Endothelial cell of umbilical vein (primary cell): ENCODE data around the gene KIF4A. TPM values are rescaled to one million over a fixed set of nuclear protein-coding genes. Genes with fewer than 3 reads are reported as not detected.

Experiments
- BruUV-seq: library from RNA; stranded (reverse); fragments of 400-500 nt; replicated peaks from 2 replicates; lab custom pipeline; 2021; lab: Mats Ljungman, UMichigan
- CTCF ChIA-PET: fragments of 300-600, 350-600 bp; sonication (Branson Sonifier 250); formaldehyde crosslinking; loops from one replicate; lab custom pipeline; 2021; ENCODE audit warnings: antibody characterized with exemption, inconsistent platforms; lab: Charles Lee
- POLR2A ChIA-PET: fragments of 300-600, 350-600 bp; sonication (Branson Sonifier 250); formaldehyde crosslinking; loops from one replicate; lab custom pipeline; 2021; ENCODE audit warnings: antibody characterized with exemption, inconsistent platforms; lab: Charles Lee
- DNase-seq: peaks from one replicate; pipeline ENCODE4 v3.0.0-alpha.2; 2011; ENCODE audit warnings: low read depth, low spot score
- FAIRE-seq: peaks from 2 replicates; lab custom pipeline; 2011; peaks lifted over from hg19 to GRCh38; lab: Jason Lieb, UNC
- H2AFZ ChIP-seq: 2 replicates; pipeline ENCODE4 v1.6.0; 2012; ENCODE audit warnings: low read depth, low read length, control low read depth, inconsistent platforms
- H3K27ac ChIP-seq: 2 replicates; pipeline ENCODE4 v1.5.1; 2011; ENCODE audit warnings: low read depth, mild to moderate bottlenecking, control low read depth, low read length, moderate library complexity; ENCODE audit not compliant: insufficient read depth
- H3K27me3 ChIP-seq, 2 experiments: 2 replicates each; pipeline versions ENCODE4 v1.6.0 to v1.6.1; 2011; ENCODE audit warnings: low read length in 2 of 2, mixed read lengths in 1 of 2; ENCODE audit not compliant: control insufficient read depth in 2 of 2, insufficient read depth in 2 of 2
- H3K36me3 ChIP-seq, 2 experiments: 2 replicates in 1 of 2; 3 replicates in 1 of 2; pipeline ENCODE4 v1.5.1; 2011; ENCODE audit warnings: low read length in 2 of 2, mild to moderate bottlenecking in 1 of 2, moderate library complexity in 1 of 2; ENCODE audit not compliant: control insufficient read depth in 2 of 2, insufficient read depth in 2 of 2; ENCODE audit errors: extremely low read depth in 1 of 2
- H3K4me1 ChIP-seq: 3 replicates; pipeline ENCODE4 v1.5.1; 2011; ENCODE audit warnings: mild to moderate bottlenecking, low read length; ENCODE audit not compliant: control insufficient read depth, insufficient read depth; ENCODE audit errors: extremely low read depth
- H3K4me2 ChIP-seq: 2 replicates; pipeline ENCODE4 v1.6.1; 2011; ENCODE audit warnings: low read length, control low read depth, mixed read lengths; ENCODE audit not compliant: insufficient read depth
- H3K4me3 ChIP-seq, 3 experiments: fragments of 200-600 bp in 1 of 3; sonication (generic), shearing (Covaris generic) in 1 of 3; replicated peaks in 1 of 3; 2 replicates each; pipeline ENCODE4 v1.5.1; 2011 to 2016; ENCODE audit warnings: control low read depth in 3 of 3, low read length in 3 of 3, mild to moderate bottlenecking in 2 of 3, inconsistent platforms in 1 of 3, low read depth in 1 of 3, moderate library complexity in 1 of 3; ENCODE audit not compliant: insufficient read depth in 1 of 3
- H3K79me2 ChIP-seq: 2 replicates; pipeline ENCODE4 v1.6.0; 2012; ENCODE audit warnings: low read length, inconsistent platforms; ENCODE audit not compliant: control insufficient read depth, insufficient read depth
- H3K9ac ChIP-seq: replicated peaks from 2 replicates; pipeline ENCODE3; 2011; ENCODE audit warnings: low read length, control low read depth; ENCODE audit not compliant: insufficient read depth; ENCODE audit errors: extremely low read depth
- H3K9me1 ChIP-seq: replicated peaks from 3 replicates; pipeline ENCODE4 v1.6.0; 2011; ENCODE audit warnings: mild to moderate bottlenecking, low read length; ENCODE audit not compliant: control insufficient read depth, insufficient read depth; ENCODE audit errors: extremely low read depth
- H3K9me3 ChIP-seq: replicated peaks from 2 replicates; pipeline ENCODE4 v1.5.1; 2012; ENCODE audit warnings: low read length, inconsistent platforms; ENCODE audit not compliant: control insufficient read depth, insufficient read depth
- H4K20me1 ChIP-seq: replicated peaks from 2 replicates; pipeline ENCODE3; 2011; ENCODE audit warnings: mild to moderate bottlenecking, low read length; ENCODE audit not compliant: control insufficient read depth, insufficient read depth; ENCODE audit errors: extremely low read depth
- CTCF ChIP-seq, 2 donors: IDR thresholded peaks; 1 replicate in 1 of 2; 2 replicates in 1 of 2; pipeline ENCODE4 v1.5.1; 2011; ENCODE audit warnings: low read length in 2 of 2, mild to moderate bottlenecking in 2 of 2, moderate library complexity in 2 of 2, control low read depth in 1 of 2, inconsistent platforms in 1 of 2, low read depth in 1 of 2; ENCODE audit not compliant: insufficient read depth in 1 of 2; ENCODE audit errors: extremely low read depth in 1 of 2
- EZH2 ChIP-seq: IDR thresholded peaks from 2 replicates; pipeline ENCODE4 v1.6.1; 2012; ENCODE audit warnings: borderline replicate concordance, low read depth, mild to moderate bottlenecking, moderate library complexity, low read length, inconsistent platforms; ENCODE audit not compliant: severe bottlenecking
- FOS ChIP-seq: IDR thresholded peaks from 2 replicates; pipeline ENCODE4 v1.6.1; 2011; ENCODE audit warnings: mild to moderate bottlenecking, low read length, moderate library complexity, borderline replicate concordance; ENCODE audit not compliant: insufficient read depth
- GATA2 ChIP-seq: IDR thresholded peaks from 2 replicates; pipeline ENCODE4 v1.7.0; 2011; ENCODE audit warnings: low read depth, mild to moderate bottlenecking, moderate library complexity, mixed read lengths, low read length; ENCODE audit not compliant: insufficient read length, insufficient read depth
- JUN ChIP-seq: IDR thresholded peaks from 2 replicates; pipeline ENCODE4 v1.6.1; 2011; ENCODE audit warnings: borderline replicate concordance, low read depth; ENCODE audit not compliant: insufficient read length, insufficient read depth
- MYC ChIP-seq: IDR thresholded peaks from one replicate; pipeline ENCODE4 v1.6.1; 2011; ENCODE audit warnings: mild to moderate bottlenecking, low read depth, low read length
- POLR2A ChIP-seq: IDR thresholded peaks from 2 replicates; pipeline ENCODE4 v1.6.1; 2012; ENCODE audit warnings: low read depth, mild to moderate bottlenecking, control low read depth, low read length
- POLR2AphosphoS5 ChIP-seq: IDR thresholded peaks from 2 replicates; pipeline ENCODE4 v1.6.1; 2012; ENCODE audit warnings: low read depth, mild to moderate bottlenecking, control low read depth, low read length, moderate library complexity; ENCODE audit not compliant: insufficient read depth
- dilution Hi-C: fragments of 300-500 bp; cut with MboI; formaldehyde crosslinking; loops from one replicate; pipeline ENCODE4 v1.15.0; 2019; ENCODE audit warnings: low sequenced_read_pairs; ENCODE audit not compliant: extremely low pct_ligation_motif_present
- intact Hi-C: fragments of 100-400 bp; cut with micrococcal nuclease; formaldehyde crosslinking; loops from one replicate; pipeline ENCODE4 v1.10.0; 2022
- polyA plus RNA-seq, 4 experiments: library from polyadenylated mRNA; depleted of rRNA in 3 of 4; stranded (reverse) in 3 of 4; unstranded in 1 of 4; fragments of >200 nt; gene quantifications; 2 replicates each; pipeline versions ENCODE4 v1.2.1 to v1.2.3, GENCODE V29; 2011 to 2012; ENCODE audit warnings: missing spikeins in 1 of 4
- total RNA-seq: library from RNA; stranded (reverse); gene quantifications from 2 replicates; pipeline ENCODE4 v1.2.3, GENCODE V29; 2021
- TF ChIP-seq, protein P1 (sequence below): IDR thresholded peaks from 2 replicates; pipeline ENCODE4 v1.6.1; 2011; ENCODE audit not compliant: insufficient read depth, insufficient read length

Gene KIF4A
- total and polyA plus RNA-seq, 2 donors (not counting 3 experiments of a cell fraction or from before 2014, with no cell fraction given), result 9.6 to 41.3 TPM

DNA sequence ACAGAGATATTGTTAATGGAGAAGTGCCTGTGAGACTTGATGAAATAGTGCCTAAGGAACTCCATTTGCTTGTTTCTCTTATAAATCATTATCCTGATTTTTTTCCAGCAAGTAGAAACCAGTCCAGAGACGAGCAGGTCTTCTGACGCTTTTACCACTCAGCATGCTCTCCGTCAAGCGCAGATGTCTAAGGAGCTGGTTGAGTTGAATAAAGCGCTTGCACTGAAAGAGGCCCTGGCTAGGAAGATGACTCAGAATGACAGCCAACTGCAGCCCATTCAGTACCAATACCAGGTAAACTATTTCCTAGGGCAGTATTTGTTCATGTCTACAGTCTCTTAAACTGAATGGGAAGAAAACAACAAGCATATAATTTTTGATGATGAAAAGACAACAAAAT is 63.6 kb downstream of the KIF4A start:
- Histone ChIP-seq H4K20me1 (no peaks in the 10 kb centered on the region), H3K9me3 (no peaks in the 10 kb centered on the region), H3K9me1 (no peaks in the 10 kb centered on the region), H3K36me3 (no peaks in the 10 kb centered on the region), H3K9ac (no peak overlapping the region), H3K4me3 (no peak overlapping the region), H2AFZ (no peak overlapping the region), H3K4me1 (peaks cover 4% of the 10 kb centered on the region), H3K27ac (no peak overlapping the region), H3K27me3 (no peaks in the 10 kb centered on the region), H3K4me2 (no peak overlapping the region), H3K79me2 (no peaks in the 10 kb centered on the region)
- DNase-seq, result no peak
- ChIA-PET POLR2A (no interaction called here), CTCF (no interaction called here)
- dilution Hi-C loops, result no loop called here
- no peak for TF ChIP-seq FOS
- TF ChIP-seq, protein P1, sequence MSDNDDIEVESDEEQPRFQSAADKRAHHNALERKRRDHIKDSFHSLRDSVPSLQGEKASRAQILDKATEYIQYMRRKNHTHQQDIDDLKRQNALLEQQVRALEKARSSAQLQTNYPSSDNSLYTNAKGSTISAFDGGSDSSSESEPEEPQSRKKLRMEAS, result no peak
- no peak for TF ChIP-seq CTCF (IDR thresholded peaks at IDR 0.05; ENCODE audit: extremely low read depth in 1 of 2, insufficient read depth in 1 of 2, low read depth in 1 of 2, low read length in 2 of 2)
- no peak for TF ChIP-seq POLR2A
- TF ChIP-seq JUN, result no peak
- no peak for TF ChIP-seq EZH2
- TF ChIP-seq POLR2AphosphoS5, result no peak
- TF ChIP-seq GATA2, result no peak
- TF ChIP-seq MYC, result no peak
- intact Hi-C loops, result no loop called here
- BruUV-seq, result no TSS peak
- FAIRE-seq, result no peak
